Measurements from ENCODE around the gene DACT2.

- no peak for TF ChIP-seq CTCF (IDR thresholded peaks at IDR 0.05 in 4 of 5, conservative IDR thresholded peaks at IDR 0.05 in 1 of 5)
- no peak for TF ChIP-seq POLR2A (IDR thresholded peaks at IDR 0.05)
These were observed 40.1 kb downstream of the DACT2 start for GRCh38 chr6:168279403-168279935.

Measured in gastrocnemius medialis (tissue), 4 donors.